Body of pancreas (tissue), 4 donors: ENCODE measurements around the gene ZBTB22. TPM values are rescaled to one million over a fixed set of nuclear protein-coding genes. Genes with fewer than 3 reads are reported as not detected.

Source experiments
- ATAC-seq: fragments of 150-250 bp; one replicate; pipeline ENCODE4 v1.9.1; 2016
- DNase-seq, 4 donors: peaks; one replicate each; pipeline ENCODE4 v3.0.0-alpha.2; 2019
- H3K27ac ChIP-seq, 4 donors: fragments of 200-600 bp; sonication (generic); 1 replicate in 3 of 4; 2 replicates in 1 of 4; pipeline versions ENCODE4 v1.5.1 to v1.6.1; 2016 to 2019; ENCODE audit warnings: mild to moderate bottlenecking in 1 of 4, mixed read lengths in 1 of 4, moderate library complexity in 1 of 4
- H3K27me3 ChIP-seq, 2 donors: fragments of 200-600 bp; sonication (generic); one replicate each; pipeline ENCODE4 v1.6.0; 2016; ENCODE audit warnings: mild to moderate bottlenecking in 1 of 2
- H3K36me3 ChIP-seq, 2 donors: fragments of 200-600 bp; sonication (generic); replicated peaks in 1 of 2; 2 replicates each; pipeline ENCODE4 v1.5.1; 2016; ENCODE audit warnings: low read depth in 2 of 2; ENCODE audit not compliant: insufficient read depth in 1 of 2
- H3K4me1 ChIP-seq: fragments of 200-600 bp; sonication (generic); one replicate; pipeline ENCODE4 v1.6.0; 2016
- H3K4me3 ChIP-seq, 2 donors: fragments of 200-600 bp; sonication (generic); 1 replicate in 1 of 2; 2 replicates in 1 of 2; pipeline ENCODE4 v1.5.1; 2016 to 2019
- H3K9me3 ChIP-seq, 3 donors: fragments of 200-600 bp; sonication (generic); 1 replicate in 2 of 3; 2 replicates in 1 of 3; pipeline ENCODE4 v1.5.1; 2016
- CTCF ChIP-seq, 7 experiments: fragments of 450-650 bp in 4 of 7; fragments of 200-600 bp in 3 of 7; sonication (generic) in 3 of 7; IDR thresholded peaks; one replicate each; pipeline ENCODE4 v1.5.1; 2016 to 2019; ENCODE audit warnings: antibody characterized with exemption in 7 of 7
- POLR2A ChIP-seq, 3 donors: fragments of 450-650 bp; IDR thresholded peaks; one replicate each; pipeline ENCODE4 v1.6.1; 2016; ENCODE audit warnings: antibody characterized with exemption in 3 of 3, mild to moderate bottlenecking in 2 of 3
- WGBS, 2 donors: methylation state at CpG; one replicate each; pipeline ENCODE4 v1.1.5; 2017; 5-methylcytosine and 5-hydroxymethylcytosine counted together
- intact Hi-C: fragments of 100-400 bp; cut with DNase I; formaldehyde crosslinking; loops from one replicate; pipeline ENCODE4 v1.15.1; 2023
- total RNA-seq, 2 donors: library from RNA; depleted of rRNA; stranded (reverse); fragments of >200 nt; gene quantifications; one replicate each; pipeline ENCODE4 v1.1.0, GENCODE V29; 2016

ZBTB22 gene
- total RNA-seq, 2 donors from 2014 or later: 12.7 to 14.8 TPM

- Histone ChIP-seq H3K36me3 (peaks cover 0 to 1% of the 10 kb centered on the region in 2 donors), H3K4me1 (peaks cover 26% of the 10 kb centered on the region), H3K4me3 (no peak overlapping the region), H3K27ac (peak overlapping the region; percentile 83 to 99 (median 89)), H3K9me3 (no peaks in the 10 kb centered on the region), H3K27me3 (no peaks in the 10 kb centered on the region)
- DNase-seq (no peak), ATAC-seq (no peak)
- intact Hi-C loops: no loop called here
- WGBS, 2 donors: 69 to 70% methylated on average over 11 to 12 of the region's 12 CpGs
- no peak for TF ChIP-seq CTCF (IDR thresholded peaks at IDR 0.05)
- TF ChIP-seq POLR2A (IDR thresholded peaks at IDR 0.05): no peak
Observed at GRCh38 chr6:33296797-33297405, 20.6 kb downstream of the ZBTB22 start.

- WGBS, 2 donors: 80 to 86% methylated on average over 14 to 15 of the region's 15 CpGs
- TF ChIP-seq POLR2A (IDR thresholded peaks at IDR 0.05): no peak
- TF ChIP-seq CTCF (IDR thresholded peaks at IDR 0.05): no peak
- H3K4me3 ChIP-seq: no peak overlapping the region
- peaks cover 23% of the 10 kb centered on the region for H3K4me1 ChIP-seq
- intact Hi-C loops: no loop called here
- H3K36me3 ChIP-seq: peaks cover 0 to 4% of the 10 kb centered on the region in 2 donors
- ATAC-seq: no peak
- H3K27ac ChIP-seq: no peak overlapping the region
- no peak for DNase-seq
- no peaks in the 10 kb centered on the region for H3K9me3 ChIP-seq
- H3K27me3 ChIP-seq: no peaks in the 10 kb centered on the region
Observed at GRCh38 chr6:33295621-33296369, 21.7 kb downstream of the ZBTB22 start.

GRCh38 chr6:33294086-33294823, 23.3 kb downstream of the ZBTB22 start:
- no peak for TF ChIP-seq POLR2A (IDR thresholded peaks at IDR 0.05)
- TF ChIP-seq CTCF (IDR thresholded peaks at IDR 0.05): no peak
- intact Hi-C loops: no loop called here
- DNase-seq (no peak), ATAC-seq (no peak)
- peaks cover 23% of the 10 kb centered on the region for H3K4me1 ChIP-seq
- no peaks in the 10 kb centered on the region for H3K9me3 ChIP-seq
- no peak overlapping the region for H3K27ac ChIP-seq
- H3K4me3 ChIP-seq: no peak overlapping the region
- 52 to 56% methylated on average over 10 of the region's 10 CpGs for WGBS, 2 donors
- no peaks in the 10 kb centered on the region for H3K27me3 ChIP-seq
- peaks cover 0 to 4% of the 10 kb centered on the region in 2 donors for H3K36me3 ChIP-seq

GRCh38 chr6:33292996-33293682, 24.4 kb downstream of the ZBTB22 start:
- Histone ChIP-seq H3K27ac (no peak overlapping the region), H3K4me1 (peaks cover 28% of the 10 kb centered on the region), H3K4me3 (no peak overlapping the region), H3K27me3 (no peaks in the 10 kb centered on the region), H3K9me3 (no peaks in the 10 kb centered on the region), H3K36me3 (peaks cover 0 to 4% of the 10 kb centered on the region in 2 donors)
- TF ChIP-seq CTCF (IDR thresholded peaks at IDR 0.05): no peak
- no peak for TF ChIP-seq POLR2A (IDR thresholded peaks at IDR 0.05)
- no peak for DNase-seq
- intact Hi-C loops: no loop called here
- ATAC-seq: no peak
- WGBS, 2 donors: 85 to 86% methylated on average over 14 to 16 of the region's 16 CpGs
